CD8-positive, alpha-beta memory T cell (primary cell): ENCODE data around the gene GULP1. TPM values are rescaled to one million over a fixed set of nuclear protein-coding genes. Genes with fewer than 3 reads are reported as not detected.

Experiments
- CTCF ChIA-PET: fragments of 350-600 bp; sonication (Branson Sonifier 250); formaldehyde crosslinking; loops from one replicate; lab custom pipeline; 2021; ENCODE audit warnings: antibody characterized with exemption; lab: Charles Lee
- POLR2A ChIA-PET: fragments of 350-600 bp; sonication (Branson Sonifier 250); formaldehyde crosslinking; loops from one replicate; lab custom pipeline; 2021; ENCODE audit warnings: antibody characterized with exemption; lab: Charles Lee
- DNase-seq, 5 donors: peaks; one replicate each; pipeline versions ENCODE4 v3.0.0 to v3.0.0-alpha.2; 2020 to 2022; ENCODE audit warnings: mixed read lengths in 1 of 5
- H3K27ac ChIP-seq: one replicate; pipeline ENCODE4 v1.7.0; 2013; ENCODE audit warnings: low read depth, mild to moderate bottlenecking, low read length, moderate library complexity
- H3K27me3 ChIP-seq: 2 replicates; pipeline ENCODE4 v1.7.0; 2013; ENCODE audit warnings: low read length, mild to moderate bottlenecking; ENCODE audit not compliant: insufficient read depth, poor library complexity, severe bottlenecking
- H3K36me3 ChIP-seq: 2 replicates; pipeline ENCODE4 v1.7.0; 2013; ENCODE audit warnings: mild to moderate bottlenecking, low read length, moderate library complexity; ENCODE audit not compliant: insufficient read depth
- H3K4me1 ChIP-seq: 2 replicates; pipeline ENCODE4 v1.7.0; 2013; ENCODE audit warnings: mild to moderate bottlenecking, low read length, moderate library complexity; ENCODE audit not compliant: insufficient read depth
- H3K4me3 ChIP-seq: 2 replicates; pipeline ENCODE4 v1.7.0; 2013; ENCODE audit warnings: mild to moderate bottlenecking, low read length
- H3K9me3 ChIP-seq: 2 replicates; pipeline ENCODE4 v1.7.0; 2013; ENCODE audit warnings: mild to moderate bottlenecking, low read length
- H3K27ac Mint-ChIP-seq, 8 donors: one replicate each; pipeline ENCODE4 v1.8.0; 2020 to 2021; ENCODE audit warnings: mixed read lengths in 8 of 8, mild to moderate bottlenecking in 6 of 8, inconsistent platforms in 3 of 8, moderate library complexity in 3 of 8
- H3K27me3 Mint-ChIP-seq, 2 donors: one replicate each; pipeline ENCODE4 v1.8.0; 2020 to 2021; ENCODE audit warnings: mixed read lengths in 2 of 2, mild to moderate bottlenecking in 1 of 2, moderate library complexity in 1 of 2
- H3K36me3 Mint-ChIP-seq, 3 donors: one replicate each; pipeline ENCODE4 v1.8.0; 2020 to 2021; ENCODE audit warnings: mixed read lengths in 3 of 3, inconsistent platforms in 1 of 3, mild to moderate bottlenecking in 1 of 3
- H3K4me1 Mint-ChIP-seq, 3 donors: one replicate each; pipeline ENCODE4 v1.8.0; 2020 to 2021; ENCODE audit warnings: mixed read lengths in 3 of 3, inconsistent platforms in 1 of 3, mild to moderate bottlenecking in 1 of 3
- H3K4me3 Mint-ChIP-seq, 7 donors: one replicate each; pipeline ENCODE4 v1.8.0; 2020 to 2021; ENCODE audit warnings: mixed read lengths in 7 of 7, mild to moderate bottlenecking in 6 of 7, moderate library complexity in 4 of 7, inconsistent platforms in 2 of 7
- H3K9me3 Mint-ChIP-seq, 5 donors: one replicate each; pipeline ENCODE4 v1.8.0; 2020 to 2022; ENCODE audit warnings: mixed read lengths in 5 of 5, mild to moderate bottlenecking in 3 of 5, moderate library complexity in 2 of 5, inconsistent platforms in 1 of 5
- polyA plus RNA-seq: library from polyadenylated mRNA; unstranded; fragments of 300-500 nt; fragmentation: Illumina TruSeq; gene quantifications from one replicate; pipeline ENCODE4 v1.2.3, GENCODE V29; 2021
- total RNA-seq, 2 experiments: library from RNA; stranded (reverse); gene quantifications; one replicate each; pipeline ENCODE4 v1.2.3, GENCODE V29; 2021

Gene GULP1
- total and polyA plus RNA-seq, 3 experiments from 2014 or later: not detected

DNA sequence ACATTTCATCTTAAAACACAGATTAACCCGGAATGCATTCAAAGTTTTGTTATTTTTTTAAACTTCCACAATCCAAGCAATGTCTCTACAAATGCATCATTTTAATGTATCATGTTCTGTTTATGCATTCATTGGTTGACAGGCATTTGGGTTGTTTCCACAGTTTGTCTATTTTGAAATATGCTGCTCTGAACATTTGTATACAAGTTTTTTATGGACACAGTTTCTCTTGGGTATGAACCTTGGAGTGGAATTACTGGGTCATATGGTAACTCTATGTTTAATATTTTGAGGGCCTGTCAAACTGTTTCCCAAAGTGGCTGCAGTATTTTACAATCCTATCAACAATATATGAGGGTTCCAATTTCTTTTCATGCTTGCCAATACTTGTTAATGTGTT is 57.3 kb downstream of the GULP1 start:
- Histone ChIP-seq H3K9me3 (no peaks in the 10 kb centered on the region), H3K27me3 (no peaks in the 10 kb centered on the region), H3K27ac (no peak overlapping the region), H3K4me1 (no peaks in the 10 kb centered on the region), H3K36me3 (no peaks in the 10 kb centered on the region), H3K4me3 (no peak overlapping the region)
- no peaks in the 10 kb centered on the region for H3K36me3 Mint-ChIP-seq
- peaks cover 0 to 6% of the 10 kb centered on the region in 2 donors for H3K27me3 Mint-ChIP-seq
- H3K4me3 Mint-ChIP-seq: no peak overlapping the region
- H3K4me1 Mint-ChIP-seq: no peaks in the 10 kb centered on the region
- DNase-seq: no peak
- H3K27ac Mint-ChIP-seq: no peak overlapping the region
- peaks cover 0 to 2% (median 0%) of the 10 kb centered on the region in 5 donors for H3K9me3 Mint-ChIP-seq
- POLR2A ChIA-PET: no interaction called here
- CTCF ChIA-PET: no interaction called here

DNA sequence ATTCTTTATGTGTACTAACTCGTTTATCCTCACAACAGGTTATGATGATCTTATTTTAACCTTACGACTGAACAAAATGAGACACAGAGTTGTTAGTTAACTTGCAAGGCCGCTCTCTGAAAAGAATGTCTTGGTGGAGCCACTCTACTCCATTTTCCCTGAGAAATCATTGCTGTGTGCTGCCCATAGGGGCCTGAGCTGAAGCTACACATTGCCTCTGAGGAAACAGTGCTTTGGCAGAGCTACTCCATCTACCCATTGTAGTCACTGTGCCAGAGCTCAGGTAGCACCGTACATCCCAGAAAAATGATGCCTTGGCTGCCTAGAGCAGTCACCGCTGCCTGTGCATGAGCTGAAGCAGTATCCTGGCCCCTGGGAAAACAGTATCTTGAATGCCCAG is 61.6 kb downstream of the GULP1 start:
- H3K27ac Mint-ChIP-seq: no peak overlapping the region
- Histone ChIP-seq H3K27ac (no peak overlapping the region), H3K27me3 (no peaks in the 10 kb centered on the region), H3K36me3 (no peaks in the 10 kb centered on the region), H3K4me1 (no peaks in the 10 kb centered on the region), H3K4me3 (no peak overlapping the region), H3K9me3 (no peaks in the 10 kb centered on the region)
- no peak for DNase-seq
- no peaks in the 10 kb centered on the region for H3K36me3 Mint-ChIP-seq
- POLR2A ChIA-PET: no interaction called here
- H3K4me3 Mint-ChIP-seq: no peak overlapping the region
- H3K27me3 Mint-ChIP-seq: peaks cover 0 to 2% of the 10 kb centered on the region in 2 donors
- CTCF ChIA-PET: no interaction called here
- peaks cover 0 to 24% (median 2%) of the 10 kb centered on the region in 5 donors for H3K9me3 Mint-ChIP-seq
- H3K4me1 Mint-ChIP-seq: no peaks in the 10 kb centered on the region

DNA sequence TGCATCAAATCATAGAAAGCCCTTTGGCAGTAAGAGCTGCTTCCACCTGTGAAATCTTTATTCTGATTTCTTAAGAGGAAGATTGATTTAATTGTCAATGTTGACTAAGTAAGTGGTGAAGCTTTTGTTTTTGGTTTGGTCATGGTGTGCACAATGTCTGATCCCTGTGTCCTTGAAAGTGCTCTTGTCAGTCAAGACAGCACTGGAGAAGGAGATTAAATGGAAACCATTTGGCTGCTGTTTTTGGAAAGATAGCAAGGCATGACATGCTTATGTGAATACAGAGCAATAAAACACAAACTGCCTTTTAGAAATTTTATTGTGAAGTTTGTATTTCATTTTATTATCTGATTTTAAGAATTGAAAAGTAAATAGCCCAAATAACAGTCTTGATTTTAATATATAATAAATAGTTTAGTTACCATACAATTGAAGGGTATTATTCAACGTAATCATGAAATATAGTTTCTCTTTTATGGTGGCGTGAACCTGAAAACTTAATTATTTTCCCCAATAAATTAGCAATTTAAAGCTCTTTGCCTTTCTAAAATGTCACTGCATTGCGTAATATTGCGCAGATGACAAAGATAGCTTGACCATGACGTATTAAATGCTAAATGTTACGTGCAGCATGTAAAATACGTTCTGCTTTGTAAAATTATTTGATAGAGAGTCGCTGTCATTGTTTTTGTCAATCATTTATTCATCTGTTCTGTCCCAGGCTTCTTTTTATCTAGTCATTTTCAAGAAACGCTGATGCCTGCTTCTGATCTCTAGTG is 69.0 kb downstream of the GULP1 start:
- Mint-ChIP-seq H3K27ac (no peak overlapping the region), H3K9me3 (peaks cover 0 to 13% (median 0%) of the 10 kb centered on the region in 5 donors), H3K36me3 (no peaks in the 10 kb centered on the region), H3K4me3 (no peak overlapping the region), H3K4me1 (no peaks in the 10 kb centered on the region), H3K27me3 (no peaks in the 10 kb centered on the region)
- Histone ChIP-seq H3K9me3 (no peaks in the 10 kb centered on the region), H3K4me1 (no peaks in the 10 kb centered on the region), H3K36me3 (no peaks in the 10 kb centered on the region), H3K27ac (no peak overlapping the region), H3K27me3 (no peaks in the 10 kb centered on the region), H3K4me3 (no peak overlapping the region)
- no peak for DNase-seq
- ChIA-PET CTCF (no interaction called here), POLR2A (no interaction called here)

DNA sequence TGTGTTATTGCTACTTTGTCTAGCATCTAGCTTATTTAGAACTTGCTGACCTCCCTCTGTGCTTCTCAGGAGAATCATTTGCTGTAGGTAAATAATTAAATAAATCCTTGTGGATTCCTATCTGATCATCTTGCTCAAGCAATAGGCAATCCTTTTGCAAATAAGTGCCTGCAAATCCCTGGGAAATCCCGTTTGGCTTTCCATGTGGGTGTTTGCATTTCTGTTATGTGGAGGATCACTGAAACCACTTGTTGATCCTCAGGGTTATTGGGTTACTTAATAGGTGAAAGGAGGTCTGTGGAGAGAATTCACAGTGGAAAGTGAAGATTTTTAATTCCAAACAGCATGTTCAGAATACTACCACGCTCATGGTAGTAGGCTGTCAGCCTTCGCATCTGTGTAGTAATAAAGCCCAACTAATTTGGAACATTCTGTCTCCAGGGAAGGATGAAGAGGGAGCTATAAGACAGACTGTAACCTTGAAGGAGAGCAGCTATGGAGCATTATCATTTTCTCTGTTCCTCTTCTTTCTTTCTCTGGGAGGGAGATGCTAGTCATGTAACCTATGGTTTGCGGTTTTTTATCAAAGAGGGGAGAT is 72.5 kb downstream of the GULP1 start:
- no peak for DNase-seq
- H3K4me1 ChIP-seq: no peaks in the 10 kb centered on the region
- Mint-ChIP-seq H3K36me3 (no peaks in the 10 kb centered on the region), H3K27ac (no peak overlapping the region), H3K9me3 (peaks cover 0 to 5% (median 0%) of the 10 kb centered on the region in 5 donors), H3K27me3 (no peaks in the 10 kb centered on the region), H3K4me3 (no peak overlapping the region), H3K4me1 (no peaks in the 10 kb centered on the region)
- no peaks in the 10 kb centered on the region for H3K36me3 ChIP-seq
- POLR2A ChIA-PET: no interaction called here
- H3K27me3 ChIP-seq: no peaks in the 10 kb centered on the region
- H3K9me3 ChIP-seq: no peaks in the 10 kb centered on the region
- no peak overlapping the region for H3K27ac ChIP-seq
- CTCF ChIA-PET: no interaction called here
- H3K4me3 ChIP-seq: no peak overlapping the region

DNA sequence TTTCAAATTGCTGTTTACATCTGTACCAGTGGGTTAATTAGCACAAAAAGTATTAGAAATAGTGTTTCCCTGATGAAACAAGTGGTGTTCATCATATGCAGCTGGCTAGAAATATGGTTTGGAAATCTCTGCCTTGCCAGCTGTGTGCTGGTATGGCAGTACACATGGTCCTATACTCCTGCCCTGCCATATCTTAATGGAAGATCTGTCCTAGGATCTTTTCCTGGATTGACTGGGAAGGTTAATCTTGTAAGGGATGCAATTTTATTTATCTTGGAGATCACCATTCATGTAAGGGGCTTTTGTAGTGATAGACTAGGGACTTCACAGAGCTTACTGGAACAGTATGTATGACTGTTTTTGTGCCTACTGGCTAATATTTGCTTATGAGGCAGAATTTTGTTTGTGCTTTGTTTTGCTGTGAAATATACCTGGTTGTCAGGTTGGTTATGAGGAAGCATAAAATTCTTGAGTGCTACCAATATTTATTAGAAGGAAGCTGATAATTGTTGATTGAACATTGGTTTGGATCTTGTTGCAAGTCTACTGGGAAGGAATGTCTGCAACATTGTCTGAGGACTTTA is 73.5 kb downstream of the GULP1 start:
- H3K9me3 Mint-ChIP-seq: peaks cover 0 to 5% (median 0%) of the 10 kb centered on the region in 5 donors
- POLR2A ChIA-PET: no interaction called here

DNA sequence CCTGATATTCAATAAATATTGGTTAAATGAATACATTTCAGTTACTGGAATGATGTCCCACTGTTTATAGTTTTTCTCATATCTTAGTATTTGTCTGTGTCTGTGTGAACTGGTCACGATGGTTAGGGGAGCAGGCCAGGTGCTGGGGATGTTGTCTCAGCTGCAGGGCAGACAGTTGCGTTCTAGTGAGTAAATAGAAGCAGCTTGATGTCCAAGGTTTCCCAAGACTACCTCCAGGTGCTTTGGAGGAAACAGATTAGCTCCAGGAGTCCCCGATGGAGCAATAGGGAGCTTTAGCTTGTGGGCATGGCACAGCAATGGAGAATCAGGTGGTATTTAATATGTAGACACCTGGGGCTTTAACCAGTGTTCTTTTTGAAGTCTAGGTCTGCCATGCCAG is 75.5 kb downstream of the GULP1 start:
- peaks cover 0 to 5% (median 0%) of the 10 kb centered on the region in 5 donors for H3K9me3 Mint-ChIP-seq
- no peak overlapping the region for H3K27ac ChIP-seq
- no peaks in the 10 kb centered on the region for H3K4me1 Mint-ChIP-seq
- ChIA-PET CTCF (no interaction called here), POLR2A (no interaction called here)
- no peak overlapping the region for H3K4me3 ChIP-seq
- no peaks in the 10 kb centered on the region for H3K27me3 ChIP-seq
- no peaks in the 10 kb centered on the region for H3K36me3 Mint-ChIP-seq
- no peaks in the 10 kb centered on the region for H3K27me3 Mint-ChIP-seq
- no peak overlapping the region for H3K27ac Mint-ChIP-seq
- no peaks in the 10 kb centered on the region for H3K4me1 ChIP-seq
- H3K4me3 Mint-ChIP-seq: no peak overlapping the region
- H3K9me3 ChIP-seq: no peaks in the 10 kb centered on the region
- DNase-seq: no peak
- H3K36me3 ChIP-seq: no peaks in the 10 kb centered on the region

More for the DNA sequence above, 73.5 kb downstream of the GULP1 start:
- Mint-ChIP-seq H3K4me1 (no peaks in the 10 kb centered on the region), H3K27ac (no peak overlapping the region), H3K36me3 (no peaks in the 10 kb centered on the region), H3K27me3 (no peaks in the 10 kb centered on the region), H3K4me3 (no peak overlapping the region)
- H3K27me3 ChIP-seq: no peaks in the 10 kb centered on the region
- DNase-seq: no peak
- no peak overlapping the region for H3K27ac ChIP-seq
- no peaks in the 10 kb centered on the region for H3K9me3 ChIP-seq
- H3K36me3 ChIP-seq: no peaks in the 10 kb centered on the region
- no peak overlapping the region for H3K4me3 ChIP-seq
- CTCF ChIA-PET: no interaction called here
- H3K4me1 ChIP-seq: no peaks in the 10 kb centered on the region

DNA sequence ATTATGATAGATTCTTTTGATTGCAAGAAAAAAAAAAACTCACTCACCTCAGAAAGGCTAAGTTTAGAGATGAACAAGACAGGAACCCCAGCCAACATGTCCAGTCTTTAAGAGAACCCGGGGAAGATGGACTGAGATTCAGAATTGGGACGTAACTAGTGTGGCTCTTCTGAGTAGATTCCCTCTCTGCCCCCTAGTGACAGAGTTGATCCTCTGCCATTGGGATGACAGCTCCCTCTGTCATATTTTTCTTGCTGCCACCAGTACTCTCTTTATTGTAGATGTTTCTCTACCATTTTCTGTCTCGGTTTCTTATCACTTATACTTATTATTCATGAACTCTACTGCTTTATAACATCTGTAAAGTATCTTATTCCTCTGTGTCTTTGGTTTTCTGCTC is 77.7 kb downstream of the GULP1 start:
- DNase-seq: peak in 1 of 5 donors; percentile 1

DNA sequence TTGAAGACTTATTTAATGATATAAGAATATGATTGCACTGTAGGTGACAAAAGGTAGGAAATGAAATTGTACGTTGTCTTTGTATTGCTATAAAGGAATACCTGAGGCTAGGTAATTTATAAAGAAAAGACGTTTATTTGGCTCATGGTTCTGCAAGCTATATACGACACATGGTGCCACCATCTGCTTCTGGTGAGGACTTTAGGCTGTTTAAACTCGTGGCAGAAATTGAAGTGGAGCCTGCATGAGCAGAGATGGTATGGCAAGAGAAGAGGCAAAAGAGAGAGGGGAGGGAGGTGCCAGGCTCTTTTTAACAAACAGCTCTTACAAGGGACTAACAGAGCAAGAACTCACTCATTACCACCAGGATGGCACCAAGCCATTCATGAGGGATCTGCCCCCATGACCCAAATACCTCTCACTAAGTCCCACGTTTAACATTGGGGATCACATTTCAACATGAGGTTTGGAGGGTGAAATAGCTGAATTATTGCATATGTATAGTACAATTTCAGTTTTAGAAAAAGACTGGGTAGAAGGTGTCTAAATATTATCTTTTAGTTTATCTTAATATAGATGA is 86.8 kb downstream of the GULP1 start:
- H3K4me3 Mint-ChIP-seq: no peak overlapping the region
- no peaks in the 10 kb centered on the region for H3K4me1 Mint-ChIP-seq
- H3K36me3 Mint-ChIP-seq: no peaks in the 10 kb centered on the region
- POLR2A ChIA-PET: no interaction called here
- Histone ChIP-seq H3K27me3 (no peaks in the 10 kb centered on the region), H3K4me3 (no peak overlapping the region), H3K4me1 (no peaks in the 10 kb centered on the region), H3K9me3 (no peaks in the 10 kb centered on the region), H3K27ac (no peak overlapping the region), H3K36me3 (no peaks in the 10 kb centered on the region)
- peaks cover 0 to 4% (median 0%) of the 10 kb centered on the region in 5 donors for H3K9me3 Mint-ChIP-seq
- peaks cover 0 to 2% of the 10 kb centered on the region in 2 donors for H3K27me3 Mint-ChIP-seq
- H3K27ac Mint-ChIP-seq: no peak overlapping the region
- CTCF ChIA-PET: interaction anchor here (0.6 kb wide), 1 partner anchor 35 kb away, joined by 3 read pairs; no protein-coding TSS in a partner anchor
- no peak for DNase-seq

More for the DNA sequence above, 77.7 kb downstream of the GULP1 start:
- H3K4me3 Mint-ChIP-seq: no peak overlapping the region
- H3K4me1 Mint-ChIP-seq: no peaks in the 10 kb centered on the region
- no peaks in the 10 kb centered on the region for H3K27me3 ChIP-seq
- H3K9me3 Mint-ChIP-seq: peaks cover 0 to 5% (median 0%) of the 10 kb centered on the region in 5 donors
- H3K4me1 ChIP-seq: no peaks in the 10 kb centered on the region
- ChIA-PET CTCF (no interaction called here), POLR2A (no interaction called here)
- H3K27ac ChIP-seq: no peak overlapping the region
- H3K9me3 ChIP-seq: no peaks in the 10 kb centered on the region
- no peaks in the 10 kb centered on the region for H3K36me3 ChIP-seq
- no peak overlapping the region for H3K4me3 ChIP-seq
- no peaks in the 10 kb centered on the region for H3K36me3 Mint-ChIP-seq
- no peak overlapping the region for H3K27ac Mint-ChIP-seq
- no peaks in the 10 kb centered on the region for H3K27me3 Mint-ChIP-seq
